GM23338 (cell line): ENCODE results near the gene PHF20. TPM values are rescaled to one million over a fixed set of nuclear protein-coding genes. Genes with fewer than 3 reads are reported as not detected.

Experiments
- ATAC-seq: fragments of 200-7000 bp; cut with Tn5 transposase; 3 replicates; pipeline ENCODE4 v1.9.1; 2020
- DNase-seq: peaks from one replicate; pipeline ENCODE4 v3.0.0-alpha.2; 2015; ENCODE audit warnings: low spot score
- H2AFZ ChIP-seq: fragments of 200-600 bp; sonication (generic); 2 replicates; pipeline ENCODE4 v1.8.0; 2016; ENCODE audit warnings: antibody characterized with exemption, mild to moderate bottlenecking, moderate library complexity
- H3F3A ChIP-seq: fragments of 200-600 bp; sonication (generic); replicated peaks from 2 replicates; pipeline ENCODE4 v1.8.0; 2017; ENCODE audit warnings: antibody characterized with exemption, mixed run types, low read depth
- H3K27ac ChIP-seq: fragments of 200-600 bp; sonication (generic); 2 replicates; pipeline ENCODE4 v1.6.1; 2016; ENCODE audit warnings: low read depth
- H3K27me3 ChIP-seq: fragments of 200-600 bp; sonication (generic); 2 replicates; pipeline ENCODE4 v1.8.0; 2016; ENCODE audit warnings: mild to moderate bottlenecking, mixed run types, moderate library complexity; ENCODE audit not compliant: insufficient read depth
- H3K36me3 ChIP-seq: fragments of 200-600 bp; sonication (generic); 2 replicates; pipeline ENCODE4 v1.8.0; 2016; ENCODE audit warnings: mild to moderate bottlenecking; ENCODE audit not compliant: insufficient read depth
- H3K4me1 ChIP-seq: fragments of 200-600 bp; sonication (generic); 2 replicates; pipeline ENCODE4 v1.8.0; 2016; ENCODE audit warnings: mild to moderate bottlenecking, moderate library complexity; ENCODE audit not compliant: insufficient read depth
- H3K4me2 ChIP-seq: fragments of 200-600 bp; sonication (generic); 2 replicates; pipeline ENCODE4 v1.7.1; 2017; ENCODE audit warnings: mixed run types
- H3K4me3 ChIP-seq: fragments of 200-600 bp; sonication (generic); 2 replicates; pipeline ENCODE4 v1.6.1; 2016; ENCODE audit warnings: mixed run types
- H3K79me2 ChIP-seq: fragments of 200-600 bp; sonication (generic); replicated peaks from 2 replicates; pipeline ENCODE4 v1.8.0; 2017; ENCODE audit warnings: mild to moderate bottlenecking; ENCODE audit not compliant: insufficient read depth
- H3K9me2 ChIP-seq: fragments of 200-600 bp; sonication (generic); 2 replicates; pipeline ENCODE4 v1.8.0; 2017; ENCODE audit not compliant: insufficient read depth
- H4K20me1 ChIP-seq: fragments of 200-600 bp; sonication (generic); replicated peaks from 2 replicates; pipeline ENCODE4 v1.8.0; 2017; ENCODE audit warnings: mild to moderate bottlenecking; ENCODE audit not compliant: insufficient read depth
- H3K27ac Mint-ChIP-seq: 2 replicates; pipeline ENCODE4 v1.8.0; 2020; ENCODE audit warnings: inconsistent platforms, mild to moderate bottlenecking, moderate library complexity, mixed read lengths
- H3K27me3 Mint-ChIP-seq: 3 replicates; pipeline ENCODE4 v1.8.0; 2022; ENCODE audit warnings: low read depth, mild to moderate bottlenecking, moderate library complexity, mixed read lengths, inconsistent platforms; ENCODE audit not compliant: insufficient read depth, poor library complexity
- H3K36me3 Mint-ChIP-seq: 3 replicates; pipeline ENCODE4 v1.8.0; 2021; ENCODE audit warnings: low read depth, mild to moderate bottlenecking, inconsistent platforms, moderate library complexity, mixed read lengths
- H3K4me1 Mint-ChIP-seq: 3 replicates; pipeline ENCODE4 v1.8.0; 2020; ENCODE audit warnings: mild to moderate bottlenecking, inconsistent platforms, mixed read lengths
- H3K4me3 Mint-ChIP-seq: 3 replicates; pipeline ENCODE4 v1.8.0; 2021; ENCODE audit warnings: moderate library complexity, mild to moderate bottlenecking, inconsistent platforms, mixed read lengths
- H3K9me3 Mint-ChIP-seq: 3 replicates; pipeline ENCODE4 v1.8.0; 2020; ENCODE audit warnings: moderate library complexity, mild to moderate bottlenecking, inconsistent platforms, mixed read lengths
- CREB1 ChIP-seq: fragments of 250-450 bp; sonication (Bioruptor Pico); IDR thresholded peaks from 2 replicates; pipeline ENCODE4 v1.5.0; 2020; ENCODE audit warnings: low read depth, mild to moderate bottlenecking, moderate library complexity
- ETS1 ChIP-seq: IDR thresholded peaks from 2 replicates; pipeline ENCODE4 v1.6.1; 2016; ENCODE audit warnings: antibody characterized with exemption
- EZH2 ChIP-seq: fragments of 200-600 bp; sonication (generic); IDR thresholded peaks from one replicate; pipeline ENCODE4 v1.8.0; 2017; ENCODE audit warnings: antibody characterized with exemption, mild to moderate bottlenecking, low read depth; ENCODE audit not compliant: unreplicated experiment
- EZH2phosphoT487 ChIP-seq: fragments of 200-600 bp; sonication (generic); IDR thresholded peaks from one replicate; pipeline ENCODE4 v1.8.1; 2018; ENCODE audit warnings: antibody characterized with exemption; ENCODE audit not compliant: unreplicated experiment
- JUNB ChIP-seq: IDR thresholded peaks from one replicate; pipeline ENCODE4 v1.6.1; 2016; ENCODE audit warnings: antibody characterized with exemption; ENCODE audit not compliant: unreplicated experiment
- POLR2AphosphoS5 ChIP-seq: IDR thresholded peaks from 2 replicates; pipeline ENCODE4 v1.6.1; 2016; ENCODE audit warnings: antibody characterized with exemption, low read depth
- REST ChIP-seq: IDR thresholded peaks from one replicate; pipeline ENCODE4 v1.6.1; 2018; ENCODE audit warnings: antibody characterized with exemption; ENCODE audit not compliant: unreplicated experiment
- STAT1 ChIP-seq: IDR thresholded peaks from one replicate; pipeline ENCODE4 v1.6.1; 2016; ENCODE audit warnings: antibody characterized with exemption; ENCODE audit not compliant: unreplicated experiment
- ZNF114 ChIP-seq: fragments of 250-450 bp; sonication (Bioruptor Pico); IDR thresholded peaks from 2 replicates; pipeline ENCODE4 v1.5.0; 2020; ENCODE audit warnings: mild to moderate bottlenecking, moderate library complexity
- ZNF331 ChIP-seq: fragments of 250-450 bp; sonication (Bioruptor Pico); IDR thresholded peaks from 2 replicates; pipeline ENCODE4 v1.5.0; 2020; ENCODE audit warnings: low read depth, mild to moderate bottlenecking, moderate library complexity
- polyA plus RNA-seq: library from polyadenylated mRNA; unstranded; fragments of >200 nt; fragmentation: Nextera tagmentation; extraction: Ambion mirVana; gene quantifications from 2 replicates; pipeline ENCODE4 v1.2.1, GENCODE V29; 2016
- total RNA-seq: library from RNA; depleted of rRNA; stranded (reverse); fragments of >200 nt; shearing (Covaris generic); gene quantifications from 2 replicates; pipeline ENCODE4 v1.2.3, GENCODE V29; 2014
- TF ChIP-seq, protein P1 (sequence below), 2 experiments: fragments of 200-600 bp in 1 of 2; sonication (generic) in 1 of 2; conservative IDR thresholded peaks; 2 replicates each; pipeline versions ENCODE4 v1.5.1 to v1.6.1; 2016 to 2017; ENCODE audit warnings: antibody characterized with exemption in 2 of 2, low read depth in 2 of 2, mild to moderate bottlenecking in 2 of 2, moderate library complexity in 1 of 2
- TF ChIP-seq, protein P2 (sequence below): fragments of 250-450 bp; sonication (Bioruptor Pico); IDR thresholded peaks from 2 replicates; pipeline ENCODE4 v1.5.0; 2020; ENCODE audit warnings: mild to moderate bottlenecking, moderate library complexity

PHF20 gene
- total and polyA plus RNA-seq, 2 experiments from 2014 or later, result 71.8 to 103 TPM

- TF ChIP-seq REST (no peak), EZH2 (no peak), ZNF114 (CRISPR knock-in tag) (no peak), JUNB (no peak), CREB1 (CRISPR knock-in tag) (no peak), POLR2AphosphoS5 (no peak), ETS1 (no peak), EZH2phosphoT487 (no peak), STAT1 (no peak), ZNF331 (no peak)
- TF ChIP-seq, protein P1, sequence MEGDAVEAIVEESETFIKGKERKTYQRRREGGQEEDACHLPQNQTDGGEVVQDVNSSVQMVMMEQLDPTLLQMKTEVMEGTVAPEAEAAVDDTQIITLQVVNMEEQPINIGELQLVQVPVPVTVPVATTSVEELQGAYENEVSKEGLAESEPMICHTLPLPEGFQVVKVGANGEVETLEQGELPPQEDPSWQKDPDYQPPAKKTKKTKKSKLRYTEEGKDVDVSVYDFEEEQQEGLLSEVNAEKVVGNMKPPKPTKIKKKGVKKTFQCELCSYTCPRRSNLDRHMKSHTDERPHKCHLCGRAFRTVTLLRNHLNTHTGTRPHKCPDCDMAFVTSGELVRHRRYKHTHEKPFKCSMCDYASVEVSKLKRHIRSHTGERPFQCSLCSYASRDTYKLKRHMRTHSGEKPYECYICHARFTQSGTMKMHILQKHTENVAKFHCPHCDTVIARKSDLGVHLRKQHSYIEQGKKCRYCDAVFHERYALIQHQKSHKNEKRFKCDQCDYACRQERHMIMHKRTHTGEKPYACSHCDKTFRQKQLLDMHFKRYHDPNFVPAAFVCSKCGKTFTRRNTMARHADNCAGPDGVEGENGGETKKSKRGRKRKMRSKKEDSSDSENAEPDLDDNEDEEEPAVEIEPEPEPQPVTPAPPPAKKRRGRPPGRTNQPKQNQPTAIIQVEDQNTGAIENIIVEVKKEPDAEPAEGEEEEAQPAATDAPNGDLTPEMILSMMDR (conservative IDR thresholded peaks at IDR 0.05; ENCODE audit: low read depth in 2 of 2), result no peak
Measured at GRCh38 chr20:35939264-35939663, 167.4 kb downstream of the PHF20 start (continued).

GRCh38 chr20:35941620-35942019 is 169.8 kb downstream of the PHF20 start:
- TF ChIP-seq STAT1, result no peak
- TF ChIP-seq, protein P2, sequence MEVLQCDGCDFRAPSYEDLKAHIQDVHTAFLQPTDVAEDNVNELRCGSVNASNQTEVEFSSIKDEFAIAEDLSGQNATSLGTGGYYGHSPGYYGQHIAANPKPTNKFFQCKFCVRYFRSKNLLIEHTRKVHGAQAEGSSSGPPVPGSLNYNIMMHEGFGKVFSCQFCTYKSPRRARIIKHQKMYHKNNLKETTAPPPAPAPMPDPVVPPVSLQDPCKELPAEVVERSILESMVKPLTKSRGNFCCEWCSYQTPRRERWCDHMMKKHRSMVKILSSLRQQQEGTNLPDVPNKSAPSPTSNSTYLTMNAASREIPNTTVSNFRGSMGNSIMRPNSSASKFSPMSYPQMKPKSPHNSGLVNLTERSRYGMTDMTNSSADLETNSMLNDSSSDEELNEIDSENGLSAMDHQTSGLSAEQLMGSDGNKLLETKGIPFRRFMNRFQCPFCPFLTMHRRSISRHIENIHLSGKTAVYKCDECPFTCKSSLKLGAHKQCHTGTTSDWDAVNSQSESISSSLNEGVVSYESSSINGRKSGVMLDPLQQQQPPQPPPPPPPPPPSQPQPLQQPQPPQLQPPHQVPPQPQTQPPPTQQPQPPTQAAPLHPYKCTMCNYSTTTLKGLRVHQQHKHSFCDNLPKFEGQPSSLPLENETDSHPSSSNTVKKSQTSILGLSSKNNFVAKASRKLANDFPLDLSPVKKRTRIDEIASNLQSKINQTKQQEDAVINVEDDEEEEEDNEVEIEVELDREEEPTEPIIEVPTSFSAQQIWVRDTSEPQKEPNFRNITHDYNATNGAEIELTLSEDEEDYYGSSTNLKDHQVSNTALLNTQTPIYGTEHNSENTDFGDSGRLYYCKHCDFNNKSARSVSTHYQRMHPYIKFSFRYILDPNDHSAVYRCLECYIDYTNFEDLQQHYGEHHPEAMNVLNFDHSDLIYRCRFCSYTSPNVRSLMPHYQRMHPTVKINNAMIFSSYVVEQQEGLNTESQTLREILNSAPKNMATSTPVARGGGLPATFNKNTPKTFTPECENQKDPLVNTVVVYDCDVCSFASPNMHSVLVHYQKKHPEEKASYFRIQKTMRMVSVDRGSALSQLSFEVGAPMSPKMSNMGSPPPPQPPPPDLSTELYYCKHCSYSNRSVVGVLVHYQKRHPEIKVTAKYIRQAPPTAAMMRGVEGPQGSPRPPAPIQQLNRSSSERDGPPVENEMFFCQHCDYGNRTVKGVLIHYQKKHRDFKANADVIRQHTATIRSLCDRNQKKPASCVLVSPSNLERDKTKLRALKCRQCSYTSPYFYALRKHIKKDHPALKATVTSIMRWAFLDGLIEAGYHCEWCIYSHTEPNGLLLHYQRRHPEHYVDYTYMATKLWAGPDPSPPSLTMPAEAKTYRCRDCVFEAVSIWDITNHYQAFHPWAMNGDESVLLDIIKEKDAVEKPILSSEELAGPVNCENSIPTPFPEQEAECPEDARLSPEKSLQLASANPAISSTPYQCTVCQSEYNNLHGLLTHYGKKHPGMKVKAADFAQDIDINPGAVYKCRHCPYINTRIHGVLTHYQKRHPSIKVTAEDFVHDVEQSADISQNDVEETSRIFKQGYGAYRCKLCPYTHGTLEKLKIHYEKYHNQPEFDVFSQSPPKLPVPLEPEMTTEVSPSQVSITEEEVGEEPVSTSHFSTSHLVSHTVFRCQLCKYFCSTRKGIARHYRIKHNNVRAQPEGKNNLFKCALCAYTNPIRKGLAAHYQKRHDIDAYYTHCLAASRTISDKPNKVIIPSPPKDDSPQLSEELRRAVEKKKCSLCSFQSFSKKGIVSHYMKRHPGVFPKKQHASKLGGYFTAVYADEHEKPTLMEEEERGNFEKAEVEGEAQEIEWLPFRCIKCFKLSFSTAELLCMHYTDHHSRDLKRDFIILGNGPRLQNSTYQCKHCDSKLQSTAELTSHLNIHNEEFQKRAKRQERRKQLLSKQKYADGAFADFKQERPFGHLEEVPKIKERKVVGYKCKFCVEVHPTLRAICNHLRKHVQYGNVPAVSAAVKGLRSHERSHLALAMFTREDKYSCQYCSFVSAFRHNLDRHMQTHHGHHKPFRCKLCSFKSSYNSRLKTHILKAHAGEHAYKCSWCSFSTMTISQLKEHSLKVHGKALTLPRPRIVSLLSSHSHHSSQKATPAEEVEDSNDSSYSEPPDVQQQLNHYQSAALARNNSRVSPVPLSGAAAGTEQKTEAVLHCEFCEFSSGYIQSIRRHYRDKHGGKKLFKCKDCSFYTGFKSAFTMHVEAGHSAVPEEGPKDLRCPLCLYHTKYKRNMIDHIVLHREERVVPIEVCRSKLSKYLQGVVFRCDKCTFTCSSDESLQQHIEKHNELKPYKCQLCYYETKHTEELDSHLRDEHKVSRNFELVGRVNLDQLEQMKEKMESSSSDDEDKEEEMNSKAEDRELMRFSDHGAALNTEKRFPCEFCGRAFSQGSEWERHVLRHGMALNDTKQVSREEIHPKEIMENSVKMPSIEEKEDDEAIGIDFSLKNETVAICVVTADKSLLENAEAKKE (CRISPR knock-in tag), result no peak
- peaks cover 36% of the 10 kb centered on the region for H3K36me3 Mint-ChIP-seq
- ATAC-seq, result no peak

More at GRCh38 chr20:35941620-35942019, 169.8 kb downstream of the PHF20 start:
- no peak overlapping the region for H3K4me2 ChIP-seq
- no peaks in the 10 kb centered on the region for H3K27me3 ChIP-seq
- no peak overlapping the region for H3K4me3 ChIP-seq
- H3K9me2 ChIP-seq, result no peaks in the 10 kb centered on the region
- H2AFZ ChIP-seq, result no peak overlapping the region
- 0 out of 2 replicates have a peak, but pooled peaks cover 2% of the 10 kb centered on the region for H3K79me2 ChIP-seq
- H3F3A ChIP-seq, result no peaks in the 10 kb centered on the region
- peaks cover 2% of the 10 kb centered on the region for H3K27me3 Mint-ChIP-seq
- H3K36me3 ChIP-seq, result peaks cover 7% of the 10 kb centered on the region
- H3K4me1 ChIP-seq, result peaks cover 9% of the 10 kb centered on the region
- H3K9me3 Mint-ChIP-seq, result no peaks in the 10 kb centered on the region
- H3K27ac ChIP-seq, result no peak overlapping the region
- no peaks in the 10 kb centered on the region; the same call in 1 of the 2 replicates for H4K20me1 ChIP-seq
- no peak overlapping the region for H3K4me3 Mint-ChIP-seq
- no peak overlapping the region for H3K27ac Mint-ChIP-seq
- DNase-seq, result no peak
- H3K4me1 Mint-ChIP-seq, result peaks cover 16% of the 10 kb centered on the region; the same call in 2 of the 3 replicates
